HCT116 (cell line): Measurements from ENCODE around the gene CARMIL1. TPM values are rescaled to one million over a fixed set of nuclear protein-coding genes. Genes with fewer than 3 reads are reported as not detected.

Experiments
- ATAC-seq: fragments of 200-7000 bp; cut with Tn5 transposase; 2 replicates; pipeline ENCODE4 v1.9.1; 2020; ENCODE audit warnings: mild to moderate bottlenecking, moderate library complexity
- BruUV-seq: library from RNA; stranded (reverse); fragments of 400-500 nt; replicated peaks from 2 replicates; lab custom pipeline; 2021; lab: Mats Ljungman, UMichigan
- CTCF ChIA-PET: fragments of 300-600 bp; sonication (Branson Sonifier 250); formaldehyde crosslinking; loops from one replicate; lab custom pipeline; 2021; ENCODE audit warnings: antibody characterized with exemption; lab: Charles Lee
- POLR2A ChIA-PET: fragments of 300-600, 350-600 bp; sonication (Branson Sonifier 250); formaldehyde crosslinking; loops from one replicate; lab custom pipeline; 2021; ENCODE audit warnings: antibody characterized with exemption; lab: Charles Lee
- RAD21 ChIA-PET, 2 experiments: fragments of 300-600 bp; sonication (Branson Sonifier 250); formaldehyde crosslinking; loops; one replicate each; lab custom pipeline; 2023; ENCODE audit warnings: low total read pairs in 2 of 2; ENCODE audit not compliant: uncharacterized antibody in 2 of 2, unreplicated experiment in 2 of 2, low non-redundant PET in 1 of 2; lab: Charles Lee
- DNase-seq: peaks from one replicate; pipeline ENCODE4 v3.0.0-alpha.2; 2010; ENCODE audit warnings: low read depth, low spot score
- H2AFZ ChIP-seq: fragments of 200-600 bp; shearing (Covaris generic), sonication (generic); 2 replicates; pipeline ENCODE4 v1.6.1; 2017; ENCODE audit warnings: low read depth, mixed run types, mixed read lengths, antibody characterized with exemption, low read length; ENCODE audit not compliant: poor library complexity, severe bottlenecking
- H3K27ac ChIP-seq: 2 replicates; pipeline ENCODE4 v1.5.1; 2012; ENCODE audit warnings: low read depth, low read length
- H3K27me3 ChIP-seq: fragments of 200-600 bp; sonication (generic); 2 replicates; pipeline ENCODE4 v1.6.1; 2016; ENCODE audit warnings: mixed run types, low read length, mixed read lengths; ENCODE audit not compliant: insufficient read depth
- H3K36me3 ChIP-seq, 2 experiments: fragments of 200-500 bp in 1 of 2; fragments of 200-600 bp in 1 of 2; sonication (Bioruptor generic) in 1 of 2; sonication (generic) in 1 of 2; 2 replicates each; pipeline versions ENCODE4 v1.5.1 to v1.6.1; 2014 to 2016; ENCODE audit warnings: low read length in 2 of 2, inconsistent platforms in 1 of 2, mixed read lengths in 1 of 2, mixed run types in 1 of 2; ENCODE audit not compliant: insufficient read depth in 2 of 2, control insufficient read depth in 1 of 2
- H3K4me1 ChIP-seq, 2 experiments: fragments of 200-600 bp in 1 of 2; sonication (generic) in 1 of 2; 2 replicates each; pipeline versions ENCODE4 v1.5.1 to v1.6.1; 2012 to 2017; ENCODE audit warnings: low read length in 2 of 2, inconsistent platforms in 1 of 2, mild to moderate bottlenecking in 1 of 2, mixed read lengths in 1 of 2, mixed run types in 1 of 2, moderate library complexity in 1 of 2; ENCODE audit not compliant: insufficient read depth in 2 of 2, control insufficient read depth in 1 of 2
- H3K4me2 ChIP-seq: fragments of 200-600 bp; sonication (generic); 2 replicates; pipeline ENCODE4 v1.6.1; 2017; ENCODE audit warnings: mixed run types, low read length, mixed read lengths
- H3K4me3 ChIP-seq, 2 experiments: fragments of 200-600 bp in 1 of 2; sonication (generic) in 1 of 2; replicated peaks in 1 of 2; 2 replicates each; pipeline ENCODE4 v1.5.1; 2011 to 2016; ENCODE audit warnings: low read length in 2 of 2, control low read depth in 1 of 2, low read depth in 1 of 2, mild to moderate bottlenecking in 1 of 2, mixed read lengths in 1 of 2, mixed run types in 1 of 2
- H3K79me2 ChIP-seq: fragments of 200-600 bp; sonication (generic); 2 replicates; pipeline ENCODE4 v1.6.1; 2017; ENCODE audit warnings: mild to moderate bottlenecking, mixed run types, low read length, moderate library complexity, mixed read lengths; ENCODE audit not compliant: insufficient read depth
- H3K9ac ChIP-seq: fragments of 200-600 bp; sonication (generic); 2 replicates; pipeline ENCODE4 v1.6.1; 2016; ENCODE audit warnings: low read length, mixed read lengths
- H3K9me2 ChIP-seq: fragments of 200-600 bp; sonication (generic), shearing (Covaris generic); 2 replicates; pipeline ENCODE4 v1.6.1; 2017; ENCODE audit warnings: mixed run types, mild to moderate bottlenecking, moderate library complexity; ENCODE audit not compliant: insufficient read depth
- H3K9me3 ChIP-seq, 2 experiments: fragments of 200-500 bp in 1 of 2; fragments of 200-600 bp in 1 of 2; sonication (Bioruptor generic) in 1 of 2; sonication (generic) in 1 of 2; 2 replicates each; pipeline ENCODE4 v1.6.1; 2014 to 2017; ENCODE audit warnings: low read length in 2 of 2, mixed read lengths in 2 of 2, inconsistent platforms in 1 of 2, low read depth in 1 of 2, mild to moderate bottlenecking in 1 of 2, mixed run types in 1 of 2, moderate library complexity in 1 of 2; ENCODE audit not compliant: control insufficient read depth in 1 of 2, insufficient read depth in 1 of 2
- H4K20me1 ChIP-seq: fragments of 200-600 bp; sonication (generic), shearing (Covaris generic); 2 replicates; pipeline ENCODE4 v1.6.1; 2017; ENCODE audit warnings: mixed run types, mild to moderate bottlenecking, moderate library complexity; ENCODE audit not compliant: insufficient read depth
- CBX3 ChIP-seq: IDR thresholded peaks from 2 replicates; pipeline ENCODE4 v1.6.1; 2012; ENCODE audit warnings: low read depth
- EZH2 ChIP-seq: fragments of 200-600 bp; sonication (generic); IDR thresholded peaks from 2 replicates; pipeline ENCODE4 v1.6.1; 2017; ENCODE audit warnings: antibody characterized with exemption, mixed run types
- EZH2phosphoT487 ChIP-seq: fragments of 200-600 bp; IDR thresholded peaks from 2 replicates; pipeline ENCODE4 v1.6.1; 2018; ENCODE audit warnings: antibody characterized with exemption, borderline replicate concordance
- MAX ChIP-seq: IDR thresholded peaks from 2 replicates; pipeline ENCODE4 v1.6.1; 2012
- POLR2A ChIP-seq: IDR thresholded peaks from 2 replicates; pipeline ENCODE4 v1.7.0; 2011; ENCODE audit warnings: borderline replicate concordance; ENCODE audit not compliant: insufficient read depth, insufficient read length; ENCODE audit errors: extremely low read depth
- POLR2AphosphoS5 ChIP-seq: IDR thresholded peaks from 2 replicates; pipeline ENCODE4 v1.6.1; 2011; ENCODE audit warnings: mild to moderate bottlenecking, low read depth, low read length, moderate library complexity
- REST ChIP-seq: IDR thresholded peaks from 2 replicates; pipeline ENCODE4 v1.6.1; 2012; ENCODE audit warnings: low read depth
- SP1 ChIP-seq: IDR thresholded peaks from 2 replicates; pipeline ENCODE4 v1.6.1; 2012; ENCODE audit warnings: low read depth
- TCF7L2 ChIP-seq: IDR thresholded peaks from 2 replicates; pipeline ENCODE4 v1.7.0; 2011; ENCODE audit warnings: borderline replicate concordance, inconsistent platforms; ENCODE audit not compliant: insufficient read depth, insufficient read length; ENCODE audit errors: extremely low read depth
- ZNF274 ChIP-seq: fragments of 200-500 bp; sonication (Bioruptor generic); IDR thresholded peaks from 2 replicates; pipeline ENCODE4 v1.6.1; 2014; ENCODE audit warnings: mild to moderate bottlenecking, low read depth, low read length, inconsistent platforms
- intact Hi-C: fragments of 100-400 bp; cut with micrococcal nuclease; formaldehyde crosslinking; loops from 2 replicates; pipeline ENCODE4 v1.10.0; 2022
- total RNA-seq: library from RNA; stranded (reverse); gene quantifications from one replicate; pipeline ENCODE4 v1.2.1, GENCODE V29; 2021; ENCODE audit not compliant: unreplicated experiment

CARMIL1 gene
- total RNA-seq, 1 experiment from 2014 or later: 21.7 TPM

GRCh38 chr6:25564943-25565342, 285.8 kb downstream of the CARMIL1 start:
- DNase-seq: no peak
- no peak overlapping the region for H3K9ac ChIP-seq
- intact Hi-C loops: no loop called here
- CTCF ChIA-PET: interaction anchor here (1.6 to 4.7 kb wide), 2 partner anchors 9 to 299 kb away, joined by 3 to 19 read pairs; no protein-coding TSS in a partner anchor
- H3K27ac ChIP-seq: no peak overlapping the region
- BruUV-seq: no TSS peak
- no peak overlapping the region for H2AFZ ChIP-seq
- no peaks in the 10 kb centered on the region for H3K9me3 ChIP-seq
- H3K36me3 ChIP-seq: no peaks in the 10 kb centered on the region
- no peaks in the 10 kb centered on the region for H3K79me2 ChIP-seq
- no peak overlapping the region for H3K4me2 ChIP-seq
- POLR2A ChIA-PET: no interaction called here
- H3K27me3 ChIP-seq: no peaks in the 10 kb centered on the region
- no peaks in the 10 kb centered on the region for H3K4me1 ChIP-seq
- no peak overlapping the region for H3K4me3 ChIP-seq
- TF ChIP-seq SP1: no peak
- TF ChIP-seq POLR2AphosphoS5: no peak
- no peak for TF ChIP-seq REST
- TF ChIP-seq MAX: no peak
- no peak for TF ChIP-seq TCF7L2
- TF ChIP-seq EZH2: no peak
- TF ChIP-seq EZH2phosphoT487: no peak
- no peak for TF ChIP-seq ZNF274
- no peak for TF ChIP-seq CBX3
- TF ChIP-seq POLR2A: no peak
- RAD21 ChIA-PET: no interaction called here
- ATAC-seq: no peak
- no peaks in the 10 kb centered on the region for H4K20me1 ChIP-seq
- no peaks in the 10 kb centered on the region for H3K9me2 ChIP-seq
